PC-9 (cell line): ENCODE results near the gene ENTHD1.

Source experiments
- EZH2 ChIP-seq: fragments of 200-600 bp; sonication (generic); IDR thresholded peaks from 2 replicates; pipeline ENCODE4 v1.8.0; 2017; ENCODE audit warnings: antibody characterized with exemption, low read depth
- TF ChIP-seq, protein P1 (sequence below): fragments of 200-600 bp; sonication (generic); conservative IDR thresholded peaks from 2 replicates; pipeline ENCODE4 v1.6.1; 2017; ENCODE audit warnings: mixed run types, antibody characterized with exemption, mild to moderate bottlenecking, moderate library complexity

DNA sequence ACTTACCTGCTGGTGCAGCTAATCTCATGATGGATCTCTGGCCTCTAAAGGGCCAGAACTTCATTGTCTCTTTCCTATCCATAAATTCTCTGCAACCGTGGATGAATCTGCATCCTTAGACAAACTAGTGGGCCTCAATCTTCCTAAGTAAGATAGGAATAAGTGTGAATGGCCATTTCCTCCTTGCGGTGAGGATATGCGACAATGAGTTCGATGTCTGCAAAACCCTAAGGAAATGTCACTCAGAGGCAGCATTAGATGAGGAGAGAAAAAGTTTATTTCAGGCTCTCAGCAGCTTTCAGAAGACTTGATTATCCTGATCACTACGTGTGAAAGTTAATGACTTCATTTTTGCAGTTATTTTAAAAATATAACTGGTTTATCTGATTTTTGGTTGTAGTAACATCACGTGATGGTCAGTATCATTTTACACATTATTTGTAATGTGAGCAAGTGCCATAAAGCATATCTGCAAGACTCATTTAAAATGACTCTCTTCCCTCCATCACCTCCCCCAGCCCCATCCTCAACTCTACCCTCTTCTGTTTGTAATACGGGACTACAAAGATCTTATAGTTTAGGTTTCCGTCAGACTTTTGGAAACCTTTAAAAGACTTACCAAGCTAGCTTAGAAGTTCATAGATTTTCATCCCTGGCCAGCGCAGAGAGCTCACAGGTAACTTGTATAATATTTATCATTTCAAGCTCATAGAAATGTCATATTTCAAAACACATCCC lies 17.5 kb upstream of the ENTHD1 start:
- no peak for TF ChIP-seq EZH2
- TF ChIP-seq, protein P1, sequence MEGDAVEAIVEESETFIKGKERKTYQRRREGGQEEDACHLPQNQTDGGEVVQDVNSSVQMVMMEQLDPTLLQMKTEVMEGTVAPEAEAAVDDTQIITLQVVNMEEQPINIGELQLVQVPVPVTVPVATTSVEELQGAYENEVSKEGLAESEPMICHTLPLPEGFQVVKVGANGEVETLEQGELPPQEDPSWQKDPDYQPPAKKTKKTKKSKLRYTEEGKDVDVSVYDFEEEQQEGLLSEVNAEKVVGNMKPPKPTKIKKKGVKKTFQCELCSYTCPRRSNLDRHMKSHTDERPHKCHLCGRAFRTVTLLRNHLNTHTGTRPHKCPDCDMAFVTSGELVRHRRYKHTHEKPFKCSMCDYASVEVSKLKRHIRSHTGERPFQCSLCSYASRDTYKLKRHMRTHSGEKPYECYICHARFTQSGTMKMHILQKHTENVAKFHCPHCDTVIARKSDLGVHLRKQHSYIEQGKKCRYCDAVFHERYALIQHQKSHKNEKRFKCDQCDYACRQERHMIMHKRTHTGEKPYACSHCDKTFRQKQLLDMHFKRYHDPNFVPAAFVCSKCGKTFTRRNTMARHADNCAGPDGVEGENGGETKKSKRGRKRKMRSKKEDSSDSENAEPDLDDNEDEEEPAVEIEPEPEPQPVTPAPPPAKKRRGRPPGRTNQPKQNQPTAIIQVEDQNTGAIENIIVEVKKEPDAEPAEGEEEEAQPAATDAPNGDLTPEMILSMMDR: no peak
